Measurements from ENCODE around the gene WRAP73. TPM values are rescaled to one million over a fixed set of nuclear protein-coding genes. Genes with fewer than 3 reads are reported as not detected.

Gene WRAP73
- total RNA-seq, 2 experiments from 2014 or later: 22.3 to 22.7 TPM

GRCh38 chr1:3660704-3661103 lies 10.8 kb upstream of the WRAP73 start:
- ATAC-seq (ENCODE audit: poor library complexity): no peak
- intact Hi-C loops (cut with DNase I, micrococcal nuclease): no loop called here
- H3K27ac ChIP-seq (ENCODE audit: low read depth in 1 of 2, low read length in 2 of 2): no peak overlapping the region
- peaks cover 30% of the 10 kb centered on the region for H3K27me3 Mint-ChIP-seq
- H3K27ac Mint-ChIP-seq: no peak overlapping the region
- no peaks in the 10 kb centered on the region for H3K4me1 Mint-ChIP-seq (ENCODE audit: low read depth)
- TF ChIP-seq CTCF (IDR thresholded peaks at IDR 0.05): no peak
- H3K36me3 Mint-ChIP-seq (ENCODE audit: low read depth): no peaks in the 10 kb centered on the region
- H3K9me3 ChIP-seq (ENCODE audit: control insufficient read depth in 1 of 2, insufficient read depth in 1 of 2, low read length in 2 of 2): no peaks in the 10 kb centered on the region
- no peaks in the 10 kb centered on the region for H3K36me3 ChIP-seq (ENCODE audit: insufficient read depth, low read length)
- H3K4me1 ChIP-seq (ENCODE audit: insufficient read depth, low read length): no peaks in the 10 kb centered on the region
- ChIA-PET POLR2A (no interaction called here), CTCF (no interaction called here)
- H3K4me3 ChIP-seq (ENCODE audit: low read length): no peak overlapping the region
- H3K9me3 Mint-ChIP-seq: no peaks in the 10 kb centered on the region
- no peak overlapping the region for H3K4me3 Mint-ChIP-seq
- DNase-seq: no peak
- H3K27me3 ChIP-seq (ENCODE audit: control insufficient read depth in 1 of 2, insufficient read depth in 2 of 2, low read length in 2 of 2): peaks cover 4 to 17% of the 10 kb centered on the region in 2 experiments

GRCh38 chr1:3659093-3659492 lies 9.2 kb upstream of the WRAP73 start:
- no peaks in the 10 kb centered on the region for H3K9me3 Mint-ChIP-seq
- Histone ChIP-seq H3K9me3 (ENCODE audit: control insufficient read depth in 1 of 2, insufficient read depth in 1 of 2, low read length in 2 of 2) (no peaks in the 10 kb centered on the region), H3K27ac (ENCODE audit: low read depth in 1 of 2, low read length in 2 of 2) (no peak overlapping the region), H3K4me3 (ENCODE audit: low read length) (no peak overlapping the region), H3K4me1 (ENCODE audit: insufficient read depth, low read length) (no peaks in the 10 kb centered on the region), H3K36me3 (ENCODE audit: insufficient read depth, low read length) (no peaks in the 10 kb centered on the region), H3K27me3 (ENCODE audit: control insufficient read depth in 1 of 2, insufficient read depth in 2 of 2, low read length in 2 of 2) (peaks cover 13 to 17% of the 10 kb centered on the region in 2 experiments)
- H3K4me1 Mint-ChIP-seq (ENCODE audit: low read depth): no peaks in the 10 kb centered on the region
- no peak overlapping the region for H3K4me3 Mint-ChIP-seq
- intact Hi-C loops (cut with DNase I, micrococcal nuclease): no loop called here
- no peaks in the 10 kb centered on the region for H3K36me3 Mint-ChIP-seq (ENCODE audit: low read depth)
- ATAC-seq (ENCODE audit: poor library complexity) (no peak), DNase-seq (no peak)
- ChIA-PET POLR2A (no interaction called here), CTCF (no interaction called here)
- no peak for TF ChIP-seq CTCF (IDR thresholded peaks at IDR 0.05)
- no peak overlapping the region for H3K27ac Mint-ChIP-seq
- H3K27me3 Mint-ChIP-seq: peaks cover 46% of the 10 kb centered on the region

DNA sequence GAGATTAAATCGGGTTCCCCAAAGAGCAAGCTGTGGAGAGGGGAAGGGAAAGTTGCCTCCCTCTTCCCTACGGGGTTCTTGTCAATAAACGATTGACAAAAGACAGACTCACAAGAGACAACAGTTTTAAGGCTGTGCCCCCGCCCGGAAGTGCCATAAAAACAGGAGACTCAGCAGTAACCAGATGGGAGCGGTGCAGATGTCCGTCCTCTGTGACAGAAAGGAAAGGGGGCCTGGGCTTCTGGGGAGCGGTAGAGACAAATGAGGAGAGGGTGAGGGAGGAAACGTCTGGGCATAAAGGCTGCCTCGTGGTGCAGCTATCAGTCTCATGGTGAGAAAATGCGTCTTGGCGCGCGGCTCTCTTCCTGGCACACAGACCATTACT lies 8.3 kb upstream of the WRAP73 start:
- no peak for DNase-seq
- no peak for ATAC-seq (ENCODE audit: poor library complexity)
- intact Hi-C loops (cut with DNase I, micrococcal nuclease): no loop called here
- Mint-ChIP-seq H3K27ac (no peak overlapping the region), H3K27me3 (peaks cover 54% of the 10 kb centered on the region), H3K4me3 (no peak overlapping the region), H3K4me1 (ENCODE audit: low read depth) (peaks cover 4% of the 10 kb centered on the region), H3K9me3 (no peaks in the 10 kb centered on the region), H3K36me3 (ENCODE audit: low read depth) (no peaks in the 10 kb centered on the region)
- H3K4me3 ChIP-seq (ENCODE audit: low read length): no peak overlapping the region
- H3K36me3 ChIP-seq (ENCODE audit: insufficient read depth, low read length): no peaks in the 10 kb centered on the region
- no peaks in the 10 kb centered on the region for H3K9me3 ChIP-seq (ENCODE audit: control insufficient read depth in 1 of 2, insufficient read depth in 1 of 2, low read length in 2 of 2)
- ChIA-PET POLR2A (no interaction called here), CTCF (no interaction called here)
- H3K4me1 ChIP-seq (ENCODE audit: insufficient read depth, low read length): no peaks in the 10 kb centered on the region
- no peak overlapping the region for H3K27ac ChIP-seq (ENCODE audit: low read depth in 1 of 2, low read length in 2 of 2)
- peaks cover 17 to 24% of the 10 kb centered on the region in 2 experiments for H3K27me3 ChIP-seq (ENCODE audit: control insufficient read depth in 1 of 2, insufficient read depth in 2 of 2, low read length in 2 of 2)
- no peak for TF ChIP-seq CTCF (IDR thresholded peaks at IDR 0.05)
